Measurements from ENCODE around the gene OTOP2.
"Not testable (repeated sequence)": the region's sequence is repeated elsewhere in the genome, so short reads cannot be mapped to it uniquely, and the experiment has no call there.

The OTOP2 gene

GRCh38 chr17:74900208-74900607 is 23.9 kb upstream of the OTOP2 start:
- no peak for DNase-seq (ENCODE audit: low read depth in 1 of 2, low spot score in 1 of 2)

- no peak for DNase-seq (ENCODE audit: low read depth in 1 of 2, low spot score in 1 of 2)
Observed at GRCh38 chr17:74901353-74902135, 22.5 kb upstream of the OTOP2 start.

- no peak for DNase-seq (ENCODE audit: low read depth in 1 of 2, low spot score in 1 of 2)
Observed at GRCh38 chr17:74903034-74903433, 21.0 kb upstream of the OTOP2 start.

GRCh38 chr17:74903671-74904070 is 20.4 kb upstream of the OTOP2 start:
- no peak for DNase-seq (ENCODE audit: low read depth in 1 of 2, low spot score in 1 of 2)

- no peak for DNase-seq (ENCODE audit: low read depth in 1 of 2, low spot score in 1 of 2)
Observed at GRCh38 chr17:74904687-74905409, 19.2 kb upstream of the OTOP2 start.

- DNase-seq (ENCODE audit: low read depth in 1 of 2, low spot score in 1 of 2): not testable (repeated sequence)
Observed at GRCh38 chr17:74906214-74906793, 17.8 kb upstream of the OTOP2 start.

GRCh38 chr17:74907012-74907411 is 17.1 kb upstream of the OTOP2 start:
- no peak for DNase-seq (ENCODE audit: low read depth in 1 of 2, low spot score in 1 of 2)

- DNase-seq (ENCODE audit: low read depth in 1 of 2, low spot score in 1 of 2): not testable (repeated sequence)
Observed at GRCh38 chr17:74909097-74909496, 15.0 kb upstream of the OTOP2 start.

- DNase-seq (ENCODE audit: low read depth in 1 of 2, low spot score in 1 of 2): not testable (repeated sequence)
Observed at GRCh38 chr17:74911423-74911822, 12.7 kb upstream of the OTOP2 start.

GRCh38 chr17:74916136-74916850 is 7.8 kb upstream of the OTOP2 start:
- no peak for DNase-seq (ENCODE audit: low read depth in 1 of 2, low spot score in 1 of 2)

GRCh38 chr17:74916851-74917199 is 7.2 kb upstream of the OTOP2 start:
- no peak for DNase-seq (ENCODE audit: low read depth in 1 of 2, low spot score in 1 of 2)

GRCh38 chr17:74917430-74917829 is 6.6 kb upstream of the OTOP2 start:
- DNase-seq (ENCODE audit: low read depth in 1 of 2, low spot score in 1 of 2): no peak

GRCh38 chr17:74918906-74919305 is 5.2 kb upstream of the OTOP2 start:
- DNase-seq (ENCODE audit: low read depth in 1 of 2, low spot score in 1 of 2): no peak

- DNase-seq (ENCODE audit: low read depth in 1 of 2, low spot score in 1 of 2): no peak
Observed at GRCh38 chr17:74919440-74920305, 4.4 kb upstream of the OTOP2 start.

- no peak for DNase-seq (ENCODE audit: low read depth in 1 of 2, low spot score in 1 of 2)
Observed at GRCh38 chr17:74920306-74920620, 3.8 kb upstream of the OTOP2 start.

- DNase-seq (ENCODE audit: low read depth in 1 of 2, low spot score in 1 of 2): no peak
Observed at GRCh38 chr17:74920642-74921025, 3.4 kb upstream of the OTOP2 start.

GRCh38 chr17:74921026-74921681 is 2.9 kb upstream of the OTOP2 start:
- no peak for DNase-seq (ENCODE audit: low read depth in 1 of 2, low spot score in 1 of 2)

GRCh38 chr17:74921769-74922168 is 2.3 kb upstream of the OTOP2 start:
- no peak for DNase-seq (ENCODE audit: low read depth in 1 of 2, low spot score in 1 of 2)

- no peak for DNase-seq (ENCODE audit: low read depth in 1 of 2, low spot score in 1 of 2)
Observed at GRCh38 chr17:74922172-74922571, 1.9 kb upstream of the OTOP2 start.
